H9 (cell line): ENCODE measurements around the gene ARL17B. TPM values are rescaled to one million over a fixed set of nuclear protein-coding genes. Genes with fewer than 3 reads are reported as not detected.
"Not testable (repeated sequence)": the region's sequence is repeated elsewhere in the genome, so short reads cannot be mapped to it uniquely, and the experiment has no call there.

Experiments used
- DNase-seq: peaks from one replicate; pipeline ENCODE4 v3.0.0-alpha.2; 2017
- H2AFZ ChIP-seq: one replicate; pipeline ENCODE4 v1.6.1; 2013; ENCODE audit warnings: mild to moderate bottlenecking, low read length, control low read depth, moderate library complexity
- H2AK5ac ChIP-seq: 2 replicates; pipeline ENCODE4 v1.6.1; 2013; ENCODE audit warnings: low read length, control low read depth, mixed read lengths; ENCODE audit not compliant: insufficient read length
- H2BK120ac ChIP-seq: one replicate; pipeline ENCODE4 v1.6.1; 2013; ENCODE audit warnings: low read depth, mild to moderate bottlenecking, low read length, control low read depth, inconsistent platforms; ENCODE audit not compliant: poor library complexity, severe bottlenecking
- H2BK12ac ChIP-seq: 2 replicates; pipeline ENCODE4 v1.6.1; 2013; ENCODE audit warnings: low read length, control low read depth, mixed read lengths, low read depth; ENCODE audit not compliant: insufficient read length
- H2BK15ac ChIP-seq: 2 replicates; pipeline ENCODE4 v1.6.1; 2013; ENCODE audit warnings: low read depth, low read length, control low read depth
- H2BK20ac ChIP-seq: one replicate; pipeline ENCODE4 v1.6.1; 2013; ENCODE audit warnings: low read depth, mild to moderate bottlenecking, low read length, control low read depth, inconsistent platforms; ENCODE audit not compliant: poor library complexity, severe bottlenecking
- H2BK5ac ChIP-seq: 2 replicates; pipeline ENCODE4 v1.6.1; 2013; ENCODE audit warnings: low read length, control low read depth, mixed read lengths; ENCODE audit not compliant: insufficient read length
- H3K14ac ChIP-seq: 2 replicates; pipeline ENCODE4 v1.6.1; 2013; ENCODE audit warnings: low read length, control low read depth; ENCODE audit not compliant: insufficient read depth
- H3K18ac ChIP-seq: 2 replicates; pipeline ENCODE4 v1.6.1; 2013; ENCODE audit warnings: low read depth, mild to moderate bottlenecking, mixed read lengths, low read length, control low read depth; ENCODE audit not compliant: insufficient read length
- H3K23ac ChIP-seq: 2 replicates; pipeline ENCODE4 v1.6.1; 2013; ENCODE audit warnings: low read length, control low read depth, mixed read lengths, low read depth; ENCODE audit not compliant: insufficient read length
- H3K23me2 ChIP-seq: 2 replicates; pipeline ENCODE4 v1.6.1; 2013; ENCODE audit warnings: low read depth, mild to moderate bottlenecking, mixed read lengths, low read length, control low read depth; ENCODE audit not compliant: insufficient read length, poor library complexity, severe bottlenecking
- H3K27ac ChIP-seq: 2 replicates; pipeline ENCODE4 v1.5.1; 2013; ENCODE audit warnings: low read length, control low read depth, mixed read lengths, low read depth; ENCODE audit not compliant: insufficient read length
- H3K27me3 ChIP-seq: 2 replicates; pipeline ENCODE4 v1.6.1; 2013; ENCODE audit warnings: low read length, control low read depth, inconsistent platforms; ENCODE audit not compliant: insufficient read depth
- H3K4ac ChIP-seq: 2 replicates; pipeline ENCODE4 v1.6.1; 2013; ENCODE audit warnings: low read depth, mild to moderate bottlenecking, control low read depth, inconsistent platforms, low read length, moderate library complexity
- H3K4me1 ChIP-seq: 2 replicates; pipeline ENCODE4 v1.6.1; 2013; ENCODE audit warnings: low read length, control low read depth, inconsistent platforms; ENCODE audit not compliant: insufficient read depth
- H3K4me2 ChIP-seq: 2 replicates; pipeline ENCODE4 v1.6.1; 2013; ENCODE audit warnings: low read length, control low read depth, mixed read lengths; ENCODE audit not compliant: insufficient read length, insufficient read depth
- H3K56ac ChIP-seq: 2 replicates; pipeline ENCODE4 v1.6.1; 2013; ENCODE audit warnings: low read depth, mild to moderate bottlenecking, mixed read lengths, low read length, control low read depth; ENCODE audit not compliant: insufficient read length
- H3K79me1 ChIP-seq: 2 replicates; pipeline ENCODE4 v1.6.1; 2013; ENCODE audit warnings: low read depth, mild to moderate bottlenecking, moderate library complexity, low read length, control low read depth, inconsistent platforms; ENCODE audit not compliant: insufficient read depth, poor library complexity, severe bottlenecking
- H3K79me2 ChIP-seq: 2 replicates; pipeline ENCODE4 v1.6.1; 2013; ENCODE audit warnings: low read length, control low read depth, inconsistent platforms; ENCODE audit not compliant: insufficient read depth
- H3K9ac ChIP-seq: 2 replicates; pipeline ENCODE4 v1.6.1; 2013; ENCODE audit warnings: low read length, control low read depth, mixed read lengths; ENCODE audit not compliant: insufficient read length; ENCODE audit errors: extremely low read depth
- H3K9me3 ChIP-seq: one replicate; pipeline ENCODE4 v1.6.1; 2013; ENCODE audit warnings: low read depth, low read length, inconsistent platforms; ENCODE audit not compliant: control insufficient read depth
- H3T11ph ChIP-seq: one replicate; pipeline ENCODE4 v1.6.1; 2013; ENCODE audit warnings: mild to moderate bottlenecking, low read length, control low read depth, inconsistent platforms
- H4K20me1 ChIP-seq: one replicate; pipeline ENCODE4 v1.6.1; 2013; ENCODE audit not compliant: control insufficient read depth, insufficient read length, insufficient read depth
- H4K5ac ChIP-seq: 2 replicates; pipeline ENCODE4 v1.6.1; 2013; ENCODE audit warnings: low read depth, mild to moderate bottlenecking, mixed read lengths, low read length, control low read depth; ENCODE audit not compliant: insufficient read length
- H4K8ac ChIP-seq: replicated peaks from 2 replicates; pipeline ENCODE4 v1.6.1; 2013; ENCODE audit warnings: low read length, control low read depth, mixed read lengths, low read depth; ENCODE audit not compliant: insufficient read length
- H4K91ac ChIP-seq: 2 replicates; pipeline ENCODE4 v1.6.1; 2013; ENCODE audit warnings: low read depth, mild to moderate bottlenecking, moderate library complexity, mixed read lengths, low read length, control low read depth; ENCODE audit not compliant: insufficient read length
- H3K27ac Mint-ChIP-seq, 3 experiments: 2 replicates in 2 of 3; 3 replicates in 1 of 3; pipeline ENCODE4 v1.8.0; 2020 to 2021; ENCODE audit warnings: mixed read lengths in 3 of 3, mild to moderate bottlenecking in 1 of 3, moderate library complexity in 1 of 3
- H3K27me3 Mint-ChIP-seq: 2 replicates; pipeline ENCODE4 v1.8.0; 2021; ENCODE audit warnings: low read depth, mild to moderate bottlenecking, moderate library complexity, mixed read lengths
- H3K36me3 Mint-ChIP-seq, 3 experiments: 2 replicates in 2 of 3; 3 replicates in 1 of 3; pipeline ENCODE4 v1.8.0; 2020 to 2021; ENCODE audit warnings: low read depth in 3 of 3, mixed read lengths in 3 of 3; ENCODE audit not compliant: insufficient read depth in 1 of 3
- H3K4me1 Mint-ChIP-seq, 2 experiments: 2 replicates each; pipeline ENCODE4 v1.8.0; 2020; ENCODE audit warnings: mixed read lengths in 2 of 2
- H3K4me3 Mint-ChIP-seq, 2 experiments: 2 replicates in 1 of 2; 3 replicates in 1 of 2; pipeline ENCODE4 v1.8.0; 2020 to 2021; ENCODE audit warnings: mild to moderate bottlenecking in 2 of 2, mixed read lengths in 2 of 2, moderate library complexity in 1 of 2
- H3K9me3 Mint-ChIP-seq, 2 experiments: 2 replicates in 1 of 2; 3 replicates in 1 of 2; pipeline ENCODE4 v1.8.0; 2020; ENCODE audit warnings: mild to moderate bottlenecking in 2 of 2, mixed read lengths in 2 of 2, moderate library complexity in 1 of 2
- WGBS: extraction: QIAGEN DNeasy Blood & Tissue Kit; methylation state at CpG from one replicate; pipeline ENCODE4 v1.1.7; 2013; ENCODE audit warnings: missing lambda C conversion rate, low lambda C conversion rate, mixed read lengths; ENCODE audit not compliant: insufficient read length; ENCODE audit errors: extremely low coverage; 5-methylcytosine and 5-hydroxymethylcytosine counted together
- total RNA-seq: library from RNA; stranded (reverse); gene quantifications from 2 replicates; pipeline ENCODE4 v1.2.1, GENCODE V29; 2021

The ARL17B gene
- total RNA-seq, 1 experiment from 2014 or later = 10.8 TPM

- H3K23me2 ChIP-seq, H4K91ac ChIP-seq, H2BK20ac ChIP-seq, H3K9me3 ChIP-seq, H3K23ac ChIP-seq, H3K79me1 ChIP-seq, H4K5ac ChIP-seq, H2BK5ac ChIP-seq, H3T11ph ChIP-seq, H3K9me3 Mint-ChIP-seq, DNase-seq, H3K14ac ChIP-seq, H3K4me2 ChIP-seq, H3K27me3 Mint-ChIP-seq, H3K4ac ChIP-seq, H3K79me2 ChIP-seq, H3K56ac ChIP-seq, H3K9ac ChIP-seq, H3K4me1 Mint-ChIP-seq, H2AFZ ChIP-seq, H4K20me1 ChIP-seq, H4K8ac ChIP-seq, H3K27ac ChIP-seq, H3K18ac ChIP-seq, H3K36me3 Mint-ChIP-seq, H2BK120ac ChIP-seq, H3K4me3 Mint-ChIP-seq, H2BK12ac ChIP-seq, H3K27ac Mint-ChIP-seq, H3K27me3 ChIP-seq, H2AK5ac ChIP-seq, H3K4me1 ChIP-seq, H2BK15ac ChIP-seq: not testable (repeated sequence)
- WGBS = no CpG with 5 or more reads among the region's 1 CpG
These were observed 12.5 kb downstream of the ARL17B start for GRCh38 chr17:46349060-46349459.

GRCh38 chr17:46348345-46348744, 13.2 kb downstream of the ARL17B start:
- H3K9me3 ChIP-seq, H2AK5ac ChIP-seq, H2BK12ac ChIP-seq, H3K4me1 Mint-ChIP-seq, H3K27ac ChIP-seq, H3K27ac Mint-ChIP-seq, H3K27me3 Mint-ChIP-seq, H3K9me3 Mint-ChIP-seq, H4K8ac ChIP-seq, H3K23me2 ChIP-seq, H3K14ac ChIP-seq, H3K4ac ChIP-seq, H4K20me1 ChIP-seq, H3K4me3 Mint-ChIP-seq, H3K27me3 ChIP-seq, H2BK20ac ChIP-seq, H3K18ac ChIP-seq, H3K36me3 Mint-ChIP-seq, H2BK5ac ChIP-seq, H2BK15ac ChIP-seq, H4K5ac ChIP-seq, H2AFZ ChIP-seq, H3K9ac ChIP-seq, H3T11ph ChIP-seq, H3K79me1 ChIP-seq, H3K79me2 ChIP-seq, DNase-seq, H3K4me2 ChIP-seq, H4K91ac ChIP-seq, H3K23ac ChIP-seq, H2BK120ac ChIP-seq, H3K56ac ChIP-seq, H3K4me1 ChIP-seq: not testable (repeated sequence)
- WGBS = no CpG with 5 or more reads among the region's 2 CpGs
